OCI-LY3 (cell line): Measurements from ENCODE around the gene LPIN2.
"Not testable (repeated sequence)": the region's sequence is repeated elsewhere in the genome, so short reads cannot be mapped to it uniquely, and the experiment has no call there.

ENCODE experiments used
- H2AFZ ChIP-seq: fragments of 200-600, 300-600 bp; shearing (Covaris generic); 2 replicates; pipeline ENCODE4 v1.6.0; 2014; ENCODE audit warnings: antibody characterized with exemption, low read depth, low read length
- H3K27ac ChIP-seq: fragments of 200-600, 300-600 bp; sonication (generic); 2 replicates; pipeline ENCODE4 v1.5.1; 2014; ENCODE audit warnings: mild to moderate bottlenecking, low read length, moderate library complexity, mixed read lengths
- H3K27me3 ChIP-seq: fragments of 200-600, 300-600 bp; sonication (generic); 2 replicates; pipeline ENCODE4 v1.6.1; 2014; ENCODE audit warnings: low read depth, low read length, mixed read lengths
- H3K36me3 ChIP-seq: fragments of 200-600, 300-600 bp; sonication (generic); replicated peaks from 2 replicates; pipeline ENCODE3; 2014; ENCODE audit warnings: low read depth, low read length, mixed read lengths
- H3K4me1 ChIP-seq: fragments of 300-600, 200-600 bp; sonication (generic); 2 replicates; pipeline ENCODE4 v1.6.1; 2014; ENCODE audit warnings: low read length, mixed read lengths
- H3K4me2 ChIP-seq: fragments of 200-600, 300-600 bp; sonication (generic); 2 replicates; pipeline ENCODE4 v1.6.1; 2014; ENCODE audit warnings: low read length, mixed read lengths
- H3K4me3 ChIP-seq: fragments of 300-600, 200-600 bp; sonication (generic); 2 replicates; pipeline ENCODE4 v1.5.1; 2014; ENCODE audit warnings: antibody characterized with exemption, mild to moderate bottlenecking, low read length, moderate library complexity
- H3K79me2 ChIP-seq: fragments of 300-600, 200-600 bp; shearing (Covaris generic); 2 replicates; pipeline ENCODE4 v1.6.1; 2014; ENCODE audit warnings: mild to moderate bottlenecking, low read length, mixed read lengths
- H3K9ac ChIP-seq: fragments of 300-600, 200-600 bp; shearing (Covaris generic); 2 replicates; pipeline ENCODE4 v1.6.0; 2014; ENCODE audit warnings: mild to moderate bottlenecking, low read length, moderate library complexity
- H3K9me3 ChIP-seq: fragments of 200-600, 300-600 bp; shearing (Covaris generic); 2 replicates; pipeline ENCODE4 v1.6.1; 2014; ENCODE audit warnings: low read length, mixed read lengths; ENCODE audit not compliant: insufficient read depth
- H4K20me1 ChIP-seq: fragments of 200-600, 300-600 bp; sonication (generic); 2 replicates; pipeline ENCODE4 v1.6.1; 2016; ENCODE audit warnings: low read length, mixed read lengths; ENCODE audit not compliant: insufficient read depth
- CTCF ChIP-seq: fragments of 200-600, 300-600 bp; sonication (generic); IDR thresholded peaks from 2 replicates; pipeline ENCODE4 v1.5.1; 2014; ENCODE audit warnings: antibody characterized with exemption, low read length, low read depth
- EZH2phosphoT487 ChIP-seq: fragments of 200-600 bp; shearing (Covaris generic); IDR thresholded peaks from 2 replicates; pipeline ENCODE4 v1.6.1; 2018; ENCODE audit warnings: antibody characterized with exemption, mixed run types, low read depth

LPIN2 gene

GRCh38 chr18:3007491-3007890, 5.5 kb downstream of the LPIN2 start:
- Histone ChIP-seq H3K9me3 (no peaks in the 10 kb centered on the region), H3K9ac (no peak overlapping the region), H3K79me2 (peaks cover 83% of the 10 kb centered on the region), H4K20me1 (peaks cover 4% of the 10 kb centered on the region), H3K4me3 (no peak overlapping the region), H3K27ac (no peak overlapping the region), H3K4me2 (no peak overlapping the region), H3K36me3 (peaks cover 28% of the 10 kb centered on the region), H3K27me3 (no peaks in the 10 kb centered on the region), H2AFZ (no peak overlapping the region), H3K4me1 (peaks cover 6% of the 10 kb centered on the region)
- TF ChIP-seq CTCF (no peak), EZH2phosphoT487 (no peak)

GRCh38 chr18:3005462-3005861, 7.5 kb downstream of the LPIN2 start:
- TF ChIP-seq CTCF: no peak
- Histone ChIP-seq H3K27me3 (no peaks in the 10 kb centered on the region), H3K9me3 (no peaks in the 10 kb centered on the region), H2AFZ (no peak overlapping the region), H4K20me1 (peaks cover 4% of the 10 kb centered on the region), H3K36me3 (peaks cover 20% of the 10 kb centered on the region), H3K4me3 (no peak overlapping the region), H3K79me2 (peaks cover 72% of the 10 kb centered on the region), H3K9ac (no peak overlapping the region), H3K4me2 (no peak overlapping the region), H3K4me1 (no peaks in the 10 kb centered on the region), H3K27ac (no peak overlapping the region)

- H4K20me1 ChIP-seq, H3K9ac ChIP-seq, H2AFZ ChIP-seq, H3K4me1 ChIP-seq, H3K4me3 ChIP-seq, H3K27me3 ChIP-seq, H3K27ac ChIP-seq, H3K4me2 ChIP-seq, H3K9me3 ChIP-seq: not testable (repeated sequence)
- Histone ChIP-seq H3K36me3 (peaks cover 13% of the 10 kb centered on the region), H3K79me2 (peaks cover 71% of the 10 kb centered on the region)
Measured at GRCh38 chr18:3003766-3004165, 9.2 kb downstream of the LPIN2 start.

- H3K4me1 ChIP-seq: 0 out of 2 replicates have a peak, but pooled peaks cover 2% of the 10 kb centered on the region
Measured at GRCh38 chr18:3002732-3003131, 10.2 kb downstream of the LPIN2 start.

More at GRCh38 chr18:3002732-3003131, 10.2 kb downstream of the LPIN2 start:
- Histone ChIP-seq H3K4me2 (no peak overlapping the region), H3K36me3 (peaks cover 11% of the 10 kb centered on the region), H3K27ac (no peak overlapping the region), H3K79me2 (peaks cover 71% of the 10 kb centered on the region), H3K9me3 (no peaks in the 10 kb centered on the region), H3K9ac (no peak overlapping the region), H3K4me3 (no peak overlapping the region), H2AFZ (no peak overlapping the region), H3K27me3 (no peaks in the 10 kb centered on the region), H4K20me1 (peaks cover 6% of the 10 kb centered on the region)
- TF ChIP-seq EZH2phosphoT487: no peak
- no peak for TF ChIP-seq CTCF
